ENCODE results near the gene MYO19.
A peak's percentile ranks its signal among the peaks of the same experiment; 100 is the strongest.
"Not testable (repeated sequence)": the region's sequence is repeated elsewhere in the genome, so short reads cannot be mapped to it uniquely, and the experiment has no call there.

The MYO19 gene

DNA sequence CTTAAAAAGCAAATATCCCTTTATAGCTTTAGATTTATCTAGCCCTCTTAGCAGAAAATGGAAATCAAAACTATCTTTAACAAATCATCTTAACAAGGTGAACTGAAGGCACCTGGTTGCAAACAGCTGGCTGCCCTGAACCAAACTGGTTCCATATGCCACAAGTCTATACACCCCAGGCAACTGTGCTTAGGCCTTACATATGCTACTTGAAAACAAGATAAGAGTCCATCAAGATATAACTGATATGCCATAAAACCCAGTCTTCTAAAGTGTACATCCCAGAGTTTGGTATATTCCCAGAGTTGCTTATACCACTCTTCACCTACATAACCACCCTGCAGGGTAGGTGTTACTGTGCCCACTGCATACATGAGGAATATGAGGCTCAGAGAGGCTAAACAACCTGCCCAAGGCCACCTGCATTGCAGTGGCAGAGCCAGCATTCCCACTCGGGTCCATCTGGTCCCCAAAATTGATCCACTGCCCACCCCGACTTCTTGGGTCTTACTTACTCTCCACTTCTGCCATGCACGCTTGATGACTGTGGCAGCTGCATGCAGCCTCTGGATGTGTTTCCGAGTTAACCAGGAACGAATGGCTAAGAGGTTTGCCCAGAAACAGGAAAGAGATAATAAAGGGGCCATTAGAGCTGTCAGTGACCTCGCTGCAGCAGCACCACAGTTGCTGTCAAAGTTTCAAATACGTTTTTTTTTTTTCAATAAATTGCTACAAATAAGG is 35.9 kb downstream of the MYO19 start:
- DNase-seq, result no peak

DNA sequence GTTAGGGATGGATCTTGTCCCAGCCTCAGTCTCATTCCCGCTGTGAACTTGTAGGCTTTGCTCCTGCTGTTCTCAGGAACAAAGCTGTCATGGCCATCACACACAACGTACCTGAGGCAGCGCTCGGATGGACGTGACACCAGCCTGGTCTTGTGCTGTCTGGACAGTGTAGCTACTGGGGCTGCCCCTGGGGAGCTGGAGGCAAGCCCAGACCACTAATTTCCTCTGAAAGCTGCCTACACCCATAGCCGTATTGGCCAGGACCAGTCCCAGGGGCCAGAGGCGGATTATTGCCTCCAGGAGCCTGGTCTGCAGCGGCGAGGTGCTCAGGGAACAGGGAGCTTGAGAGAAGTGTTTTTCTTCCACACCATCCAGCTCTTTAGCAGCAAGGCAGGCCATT is 36.5 kb downstream of the MYO19 start:
- DNase-seq, result no peak

DNA sequence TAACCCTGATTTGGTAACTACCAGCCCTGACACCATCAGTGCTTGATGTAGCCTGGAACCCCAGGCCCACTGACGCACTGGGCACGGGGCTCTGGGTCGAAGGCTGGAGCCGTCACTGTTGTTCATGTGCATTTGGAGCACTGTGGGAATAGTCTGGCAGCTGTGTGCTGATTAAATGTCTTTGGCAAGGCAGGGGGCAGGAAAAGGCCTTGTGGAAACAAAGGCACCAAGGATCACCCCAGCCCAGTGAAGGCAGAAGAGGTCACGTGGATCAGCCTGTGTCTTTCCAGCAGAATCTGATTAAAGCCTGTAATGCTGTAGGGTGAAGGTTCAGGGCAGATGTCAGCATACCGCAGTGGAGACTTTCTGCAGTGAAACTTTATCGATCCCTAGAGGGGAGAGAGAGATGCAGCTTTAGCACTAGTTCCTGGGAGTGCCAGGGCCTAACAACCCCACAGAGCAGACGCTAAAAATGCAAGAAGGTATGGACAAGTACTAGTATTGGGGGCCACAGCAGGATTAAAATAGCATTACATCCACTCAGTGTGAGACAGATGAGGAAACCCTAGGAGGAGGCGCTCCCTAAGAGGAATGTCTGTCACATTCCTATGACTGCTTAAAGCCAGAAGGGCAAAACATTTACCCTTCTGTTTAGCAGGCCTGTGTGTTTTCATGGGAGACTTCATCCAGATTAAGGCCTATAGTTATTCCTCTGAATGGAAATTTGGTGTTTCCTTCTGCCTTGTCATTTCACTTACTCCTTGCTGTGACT is 38.5 kb downstream of the MYO19 start:
- no peak for DNase-seq

DNA sequence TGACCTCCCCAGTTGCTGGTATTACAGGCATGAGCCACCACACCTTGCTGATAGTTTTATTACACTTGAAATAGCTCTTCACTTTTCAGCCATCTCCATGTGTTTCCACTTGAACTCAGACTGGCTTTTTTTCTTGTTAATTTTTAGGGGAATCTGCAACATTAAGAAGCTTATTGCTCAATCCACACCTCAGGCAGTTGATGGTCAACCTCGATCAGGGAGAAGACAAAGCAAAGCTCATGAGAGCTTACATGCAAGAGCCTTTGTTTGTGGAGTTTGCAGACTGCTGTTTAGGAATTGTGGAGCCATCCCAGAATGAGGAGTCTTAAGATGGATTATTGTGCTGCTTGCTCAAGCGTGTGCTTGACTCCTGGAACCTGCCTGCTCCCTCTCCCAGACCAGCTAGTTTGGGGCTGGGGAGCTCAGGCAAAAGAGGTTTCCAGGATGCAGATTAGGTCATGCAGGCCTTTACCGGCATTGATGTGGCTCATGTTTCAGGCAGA is 39.5 kb downstream of the MYO19 start:
- DNase-seq, result no peak

DNA sequence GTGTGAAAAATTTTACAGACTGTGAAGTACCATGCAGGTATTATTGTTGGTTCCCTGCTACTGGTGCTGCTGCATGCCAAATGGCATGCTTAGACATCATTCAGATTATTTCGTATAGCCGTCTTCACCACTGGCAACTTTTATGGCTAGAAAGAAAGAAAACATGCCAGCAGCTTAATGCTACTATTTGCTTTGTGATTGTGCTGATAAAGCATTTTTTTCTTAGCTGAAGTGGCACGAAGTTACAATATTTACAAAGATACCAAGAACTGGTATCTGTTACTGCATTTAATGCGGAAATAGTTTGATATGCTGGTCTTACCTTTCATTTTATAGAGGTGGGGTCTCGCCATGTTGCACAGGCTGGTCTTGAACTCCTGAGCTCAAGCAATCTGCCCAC is 40.0 kb downstream of the MYO19 start:
- no peak for DNase-seq

DNA sequence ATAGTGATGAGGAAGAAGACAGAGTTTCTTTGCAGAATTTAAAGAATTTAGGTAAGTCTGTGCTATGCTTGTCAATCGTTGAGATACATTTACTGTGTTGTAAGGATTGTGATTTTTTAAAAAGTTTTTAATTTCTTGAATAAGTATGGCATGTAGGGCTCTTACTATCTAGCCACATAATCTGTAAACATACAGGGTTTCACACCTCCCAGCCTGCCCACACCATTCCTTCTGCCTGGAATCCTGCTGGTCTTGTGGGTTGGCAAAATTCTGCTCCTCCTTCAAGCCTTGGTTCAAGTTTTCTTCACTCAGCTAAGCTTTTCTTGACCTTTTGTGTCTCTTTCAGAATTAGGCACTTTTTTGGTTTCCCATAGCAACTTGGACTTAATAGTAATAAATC is 40.7 kb downstream of the MYO19 start:
- DNase-seq, result no peak

DNA sequence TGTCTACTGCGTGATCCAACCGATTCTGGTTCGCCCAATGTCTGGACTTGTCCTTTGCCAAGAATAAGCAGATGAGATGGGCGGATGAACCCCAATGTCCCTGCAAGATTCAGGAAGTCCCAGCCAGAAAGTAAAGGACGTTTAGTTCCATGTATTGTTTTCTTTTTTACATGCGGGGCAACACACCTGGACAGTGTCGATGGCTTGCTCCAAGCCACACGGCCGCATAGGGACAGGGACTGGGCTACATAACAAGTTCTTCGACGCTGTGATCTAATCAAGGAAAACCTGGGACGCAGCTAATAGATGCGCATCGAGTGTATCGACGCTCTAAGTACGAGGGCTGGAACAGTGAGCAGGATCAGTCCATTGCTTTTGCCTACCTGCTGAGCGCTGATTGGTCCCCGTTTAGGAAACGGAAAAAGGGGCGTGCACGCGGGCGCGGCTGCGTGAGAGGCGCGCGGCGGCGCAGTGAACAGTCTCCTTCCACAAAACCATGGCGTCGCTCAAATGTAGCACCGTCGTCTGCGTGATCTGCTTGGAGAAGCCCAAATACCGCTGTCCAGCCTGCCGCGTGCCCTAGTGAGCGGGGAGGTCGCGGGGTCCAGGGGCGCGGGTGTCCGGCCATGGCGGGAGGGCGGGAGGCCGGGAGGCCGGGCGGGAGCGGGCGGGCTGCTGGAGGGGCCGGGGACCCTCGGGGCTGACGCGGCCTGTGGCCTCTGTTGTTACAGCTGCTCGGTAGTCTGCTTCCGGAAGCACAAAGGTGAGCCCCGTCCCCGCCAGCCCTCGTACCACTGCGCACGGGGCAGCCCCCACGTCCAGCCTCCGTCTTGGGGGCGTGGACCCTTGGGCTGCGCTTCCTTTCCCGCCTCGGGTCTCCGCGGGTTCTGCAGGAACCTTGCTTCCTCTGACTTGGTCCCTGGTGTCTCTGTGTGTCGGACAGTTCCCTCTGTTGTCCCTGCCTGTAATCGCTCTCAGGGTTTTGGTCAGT is 48.2 kb downstream of the MYO19 start, which contains the start of gene ZNHIT3:
Gene ZNHIT3, plus strand, starts transcription at position 478 of the 991 bp plus-strand sequence. Its CDS starts 19 bp downstream, at position 497.
- peak; percentile 76 to 86 for DNase-seq

DNA sequence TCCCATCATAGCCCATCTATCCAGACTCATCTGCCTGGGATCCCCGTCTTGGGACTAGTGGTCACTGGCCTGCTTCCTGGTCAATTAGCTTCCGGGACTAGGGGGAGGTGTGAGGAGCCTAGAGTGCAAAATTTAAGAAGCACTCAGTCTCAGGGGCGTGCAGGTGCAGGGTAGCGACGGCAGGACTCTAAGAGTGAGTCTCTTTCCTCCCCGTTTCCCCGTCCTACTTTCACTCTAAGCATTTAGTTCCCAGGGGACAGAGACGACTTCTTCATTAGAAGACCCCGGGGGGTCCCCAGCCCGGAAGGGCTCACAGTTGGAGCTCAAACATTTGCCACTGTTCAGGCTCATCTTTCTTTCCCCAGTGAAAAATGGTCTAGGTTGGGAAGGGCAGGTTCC is 48.9 kb downstream of the MYO19 start:
- no peak for DNase-seq

DNA sequence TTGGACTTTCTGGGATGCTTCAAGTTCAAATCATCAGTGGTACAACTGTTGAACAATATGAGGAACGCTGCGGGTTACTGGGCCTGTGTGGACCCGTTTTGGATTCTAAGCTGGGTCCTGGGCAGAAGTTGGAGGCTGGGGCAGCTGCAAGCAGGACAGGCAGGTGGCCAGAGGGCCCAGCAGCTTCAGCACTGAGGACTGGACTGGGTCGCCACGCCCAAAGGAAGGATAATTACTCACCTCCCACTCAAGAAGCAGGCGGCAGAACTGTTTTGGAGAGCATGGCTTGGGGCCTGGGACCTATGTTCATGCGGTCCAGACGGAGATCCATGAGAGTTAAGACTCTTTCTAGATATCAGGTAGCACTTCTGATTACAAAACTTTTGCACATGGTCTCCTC is 49.6 kb downstream of the MYO19 start:
- DNase-seq, result no peak

DNA sequence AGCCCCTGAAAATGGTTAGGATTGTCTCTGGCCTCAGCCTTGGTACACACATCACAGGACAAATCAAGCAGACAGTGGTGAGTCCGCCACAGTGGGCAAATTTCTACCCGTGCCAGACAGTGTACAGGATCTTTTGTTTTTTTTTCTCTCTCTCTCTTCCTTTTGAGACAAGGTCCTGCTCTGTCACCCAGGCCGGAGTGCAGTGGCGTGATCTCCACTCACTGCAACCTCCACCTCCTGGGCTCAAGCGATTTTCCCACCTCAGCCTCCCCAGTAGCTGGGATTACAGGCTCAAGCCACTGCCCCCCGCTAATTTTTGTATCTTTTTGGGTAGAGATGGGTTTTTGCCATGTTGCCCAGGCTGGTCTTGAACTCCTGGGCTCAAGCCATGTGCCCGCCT is 50.6 kb downstream of the MYO19 start:
- DNase-seq, result not testable (repeated sequence)

DNA sequence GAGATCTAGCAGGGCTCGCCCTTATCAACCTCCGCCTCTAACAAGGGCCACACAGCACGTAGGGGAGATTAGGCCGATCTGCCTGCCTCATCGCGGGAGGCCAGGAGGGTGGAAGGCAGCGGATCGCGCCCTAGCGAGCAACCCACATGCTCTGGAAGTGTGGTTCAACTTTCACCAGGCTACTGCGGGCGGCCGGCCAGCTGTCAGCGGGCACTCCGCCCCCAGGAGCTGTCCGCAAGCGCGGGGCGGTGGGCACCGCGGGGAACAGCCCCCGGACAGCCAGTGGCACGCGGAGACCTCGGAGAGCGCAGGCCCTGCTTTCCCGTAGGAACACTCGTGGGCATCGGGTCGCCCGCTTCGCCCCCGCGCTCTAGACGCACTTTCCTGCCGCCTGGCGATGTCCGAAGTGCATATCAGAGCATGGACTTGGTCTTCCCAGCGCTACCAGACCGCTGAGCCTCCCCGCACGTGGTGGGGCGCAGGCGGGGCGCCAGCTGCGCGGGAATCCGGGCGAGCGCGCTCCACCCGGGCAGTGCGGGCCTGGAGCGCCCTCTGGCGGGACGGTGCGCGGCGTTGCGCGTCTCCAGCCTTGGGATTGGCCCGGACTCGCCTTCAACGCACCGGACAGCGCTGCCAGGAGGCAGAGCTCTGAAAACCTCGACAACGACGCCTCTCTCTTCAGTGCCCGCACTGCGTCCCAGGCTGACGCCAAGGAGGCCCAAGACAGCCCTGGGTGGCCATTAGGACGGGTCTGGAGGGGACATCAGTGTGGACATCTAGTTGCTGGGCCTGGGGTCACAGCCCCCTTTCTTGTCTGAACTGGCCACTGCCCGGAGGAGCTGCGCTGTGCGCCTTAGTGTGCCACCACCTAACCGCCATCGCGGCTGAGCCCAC is 51.8 kb downstream of the MYO19 start:
- DNase-seq, result peak in 1 of 2 experiments; percentile 39

DNA sequence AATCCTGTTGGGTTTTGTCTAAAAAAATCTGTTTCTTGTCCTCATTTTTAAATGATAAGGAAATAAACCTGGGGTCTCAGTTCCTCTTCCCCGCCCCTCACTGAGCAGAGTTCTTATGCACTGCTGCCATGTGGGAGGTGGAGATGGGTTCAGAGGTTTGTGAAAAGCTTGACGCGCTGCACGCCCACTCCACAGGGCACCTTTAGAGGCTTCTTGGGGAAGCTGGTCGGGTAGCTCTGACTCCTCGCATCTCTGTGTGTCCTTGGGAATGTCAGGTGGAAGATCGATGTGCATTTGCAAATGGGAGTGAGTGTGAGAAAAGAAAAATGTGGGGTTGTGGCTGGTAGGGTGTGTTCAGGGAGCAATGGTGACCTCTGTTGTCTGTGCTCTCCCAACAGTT is 52.8 kb downstream of the MYO19 start:
- DNase-seq, result no peak

DNA sequence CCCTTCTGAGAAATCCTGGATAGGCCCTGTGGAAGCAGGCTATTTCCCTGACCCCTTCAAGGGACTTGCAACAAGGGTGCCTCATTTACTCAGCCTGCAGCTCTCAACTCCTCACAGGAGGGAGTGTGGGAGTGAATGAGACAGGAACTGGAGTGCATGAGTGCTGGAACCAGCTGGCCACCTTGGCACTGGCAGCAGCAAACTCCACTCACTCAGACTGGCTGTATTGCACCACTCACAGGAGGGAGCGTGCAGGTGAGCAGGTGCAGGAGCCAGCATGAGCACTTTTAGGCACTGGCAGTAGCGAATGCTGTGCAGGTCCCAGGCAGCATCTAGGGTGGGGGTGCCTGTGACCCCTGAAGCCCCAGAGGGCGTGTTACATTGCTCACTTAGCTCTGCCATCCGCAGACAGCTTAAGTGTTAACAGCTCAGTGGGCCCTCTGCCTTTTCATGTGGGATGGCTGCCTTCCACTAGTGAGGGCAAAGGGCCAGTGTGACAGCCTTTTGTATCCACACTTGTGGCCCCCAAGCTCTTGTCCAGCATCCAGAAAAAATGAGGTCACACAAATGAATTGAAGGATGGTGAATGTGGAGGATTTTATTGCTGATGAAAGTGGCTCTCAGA is 59.2 kb downstream of the MYO19 start:
- DNase-seq, result peak; percentile 86 to 94

DNA sequence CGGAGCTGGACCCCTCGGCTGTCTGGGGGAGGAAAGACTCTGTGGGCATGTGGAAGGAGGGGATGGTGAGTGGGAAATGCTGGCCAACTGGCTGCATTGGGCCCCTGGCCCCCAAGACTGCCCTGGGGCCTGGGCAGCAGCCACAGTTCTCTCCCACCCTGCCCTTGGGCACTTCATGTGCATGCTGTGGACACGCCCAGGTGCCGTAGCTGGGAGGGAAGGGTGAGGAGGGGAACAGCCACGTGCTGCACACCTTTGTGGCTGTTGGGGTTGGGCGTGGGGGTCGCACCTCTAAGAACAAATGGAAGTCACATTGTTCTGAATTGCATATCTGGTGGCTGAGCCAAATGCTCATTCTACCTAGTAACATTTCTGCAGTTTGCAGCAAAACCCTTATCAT is 60.1 kb downstream of the MYO19 start:
- DNase-seq, result no peak

DNA sequence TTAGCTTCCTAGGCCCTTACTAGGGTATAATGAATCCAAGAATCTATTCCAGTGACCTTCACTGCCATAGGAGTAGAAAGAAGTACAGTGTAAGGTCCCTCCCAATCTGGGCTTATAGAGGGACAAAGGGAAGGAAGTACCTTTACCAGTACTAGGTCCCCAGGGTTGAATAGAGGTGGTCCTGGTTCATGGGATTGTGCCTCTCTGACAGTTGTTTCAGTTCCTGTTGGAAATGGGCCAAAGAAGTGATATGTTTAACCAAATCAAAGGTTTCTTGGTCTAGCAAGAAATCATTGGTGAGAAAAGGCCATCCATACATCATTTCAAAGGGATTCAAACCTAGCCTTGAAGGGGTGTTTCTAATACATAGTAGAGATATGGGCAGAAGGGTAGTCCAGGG is 64.2 kb downstream of the MYO19 start:
- no peak for DNase-seq

DNA sequence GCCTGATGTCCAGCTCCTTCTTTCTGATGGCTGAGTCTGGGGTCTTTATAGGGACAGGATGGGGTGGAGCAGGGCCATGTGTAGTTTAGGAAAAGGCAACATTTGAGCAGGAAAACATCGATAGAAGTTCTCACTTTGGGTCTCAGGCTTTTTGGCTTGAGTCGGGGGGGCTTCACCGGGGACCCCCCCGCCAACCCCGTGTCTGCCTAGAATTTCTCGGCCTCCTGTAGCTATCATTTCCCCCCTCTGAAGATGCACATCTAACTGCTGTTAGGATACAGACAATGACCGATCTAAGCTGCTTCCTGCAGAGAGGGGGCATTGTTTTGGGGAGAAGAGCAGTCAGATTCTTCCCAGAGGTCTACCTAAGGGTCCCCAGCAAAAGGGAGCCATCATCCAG is 64.9 kb downstream of the MYO19 start:
- no peak for DNase-seq

DNA sequence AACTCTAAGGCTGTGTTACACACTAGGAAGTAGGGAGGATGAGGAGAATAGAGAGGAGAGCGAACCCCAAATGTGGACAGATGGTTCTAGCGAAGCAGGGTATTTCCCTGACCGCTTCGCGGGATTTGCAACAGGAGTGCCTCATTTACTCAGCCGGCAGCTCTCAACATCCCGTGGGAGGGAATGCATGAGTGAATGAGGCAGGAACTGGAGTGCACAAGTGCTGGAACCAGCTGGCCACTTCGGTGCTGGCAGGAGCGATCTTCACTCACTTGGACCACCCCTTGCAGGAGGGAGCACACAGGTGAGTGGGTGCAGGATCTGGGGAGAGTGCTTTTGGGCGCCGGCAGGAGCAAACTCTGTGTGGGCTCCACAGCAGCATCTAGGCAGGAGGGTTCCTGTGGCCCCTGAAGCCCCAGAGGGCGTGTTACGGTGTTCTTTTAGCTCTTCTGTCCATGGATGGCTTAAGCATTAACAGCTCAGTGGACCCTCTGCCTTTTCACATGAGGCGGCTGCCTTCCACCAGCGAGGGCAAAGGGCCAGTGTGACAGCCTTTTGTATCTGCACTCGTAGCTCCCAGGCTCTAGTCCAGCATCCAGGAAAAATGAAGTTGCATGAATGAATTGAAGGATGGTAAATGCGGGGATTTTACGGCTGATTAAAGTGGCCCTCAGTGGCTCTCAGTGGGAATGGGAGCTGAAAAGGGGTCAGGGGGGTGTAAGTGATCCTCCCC is 65.6 kb downstream of the MYO19 start:
- DNase-seq, result peak in 1 of 2 experiments; percentile 21

DNA sequence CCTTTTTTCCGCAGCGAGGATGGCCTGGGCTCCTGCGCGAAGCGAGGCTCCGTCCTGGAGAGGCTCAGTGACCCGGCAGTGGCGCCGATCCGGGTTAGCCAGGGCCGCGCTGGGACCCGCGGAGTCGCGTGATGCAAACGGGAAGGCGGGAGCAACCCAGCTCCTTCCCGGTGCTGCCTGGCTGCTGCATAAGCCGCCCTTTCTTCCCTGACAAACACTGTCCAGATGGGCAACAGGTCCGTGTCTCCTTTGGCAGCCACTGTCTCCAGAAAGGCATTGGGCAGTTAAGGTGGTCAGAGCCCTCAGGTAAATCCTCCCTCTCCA is 69.9 kb downstream of the MYO19 start:
- no peak for DNase-seq

DNA sequence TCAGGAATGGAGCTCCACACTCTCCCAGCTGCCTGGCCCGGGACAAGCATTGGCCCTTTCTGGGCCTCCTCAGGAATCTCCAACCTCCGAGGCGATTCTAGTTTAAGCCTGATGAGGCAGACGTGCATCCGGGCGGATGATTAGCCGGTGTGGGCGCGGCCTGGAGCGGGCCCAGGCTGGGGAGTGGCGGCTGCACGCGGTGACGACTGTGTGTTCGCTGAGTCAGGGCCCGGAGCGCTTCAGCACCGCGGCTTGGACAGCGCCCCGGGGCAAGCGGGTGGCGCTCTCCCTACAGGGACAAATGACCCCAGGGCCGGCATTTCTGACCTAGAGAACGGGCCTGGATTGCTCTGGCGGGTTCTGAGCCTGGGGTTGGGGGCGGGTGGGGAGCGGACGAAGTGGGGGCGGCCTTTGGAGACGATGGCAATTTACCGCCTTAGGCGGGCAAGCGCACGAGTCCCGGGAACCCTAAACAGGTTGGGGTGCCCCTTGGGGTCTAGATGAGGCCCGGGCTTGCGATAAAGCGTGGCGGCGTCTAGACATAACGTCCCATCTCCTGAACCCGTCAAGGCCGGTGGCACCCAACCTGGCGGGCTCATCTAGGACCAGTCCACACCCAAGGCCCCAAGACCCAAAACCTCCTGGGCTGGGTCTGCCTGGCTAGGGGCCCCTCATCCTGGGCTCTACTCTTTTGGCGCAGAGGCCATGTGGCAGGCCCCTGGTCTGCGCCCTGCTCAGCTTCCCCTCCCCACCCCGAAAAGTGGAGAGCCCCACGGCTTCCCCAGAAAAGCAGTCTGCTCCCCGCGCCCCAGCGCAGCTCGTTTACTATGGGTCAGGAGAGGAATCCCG is 70.5 kb downstream of the MYO19 start:
- DNase-seq, result no peak

All from cerebellar nuclear complex (tissue), 1 donor.